22Rv1 (cell line): Measurements from ENCODE around the gene IER3.

ENCODE experiments used
- H3K27ac ChIP-seq: fragments of 450-650 bp; 2 replicates; pipeline ENCODE4 v1.5.1; 2017
- ZFX ChIP-seq: fragments of 450-650 bp; IDR thresholded peaks from 2 replicates; pipeline ENCODE4 v1.6.1; 2017; ENCODE audit warnings: antibody characterized with exemption, borderline replicate concordance
- TF ChIP-seq, protein P1 (sequence below): fragments of 450-650 bp; IDR thresholded peaks from 2 replicates; pipeline ENCODE4 v1.5.1; 2017; ENCODE audit warnings: mild to moderate bottlenecking

Gene IER3, protein sequence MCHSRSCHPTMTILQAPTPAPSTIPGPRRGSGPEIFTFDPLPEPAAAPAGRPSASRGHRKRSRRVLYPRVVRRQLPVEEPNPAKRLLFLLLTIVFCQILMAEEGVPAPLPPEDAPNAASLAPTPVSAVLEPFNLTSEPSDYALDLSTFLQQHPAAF

DNA sequence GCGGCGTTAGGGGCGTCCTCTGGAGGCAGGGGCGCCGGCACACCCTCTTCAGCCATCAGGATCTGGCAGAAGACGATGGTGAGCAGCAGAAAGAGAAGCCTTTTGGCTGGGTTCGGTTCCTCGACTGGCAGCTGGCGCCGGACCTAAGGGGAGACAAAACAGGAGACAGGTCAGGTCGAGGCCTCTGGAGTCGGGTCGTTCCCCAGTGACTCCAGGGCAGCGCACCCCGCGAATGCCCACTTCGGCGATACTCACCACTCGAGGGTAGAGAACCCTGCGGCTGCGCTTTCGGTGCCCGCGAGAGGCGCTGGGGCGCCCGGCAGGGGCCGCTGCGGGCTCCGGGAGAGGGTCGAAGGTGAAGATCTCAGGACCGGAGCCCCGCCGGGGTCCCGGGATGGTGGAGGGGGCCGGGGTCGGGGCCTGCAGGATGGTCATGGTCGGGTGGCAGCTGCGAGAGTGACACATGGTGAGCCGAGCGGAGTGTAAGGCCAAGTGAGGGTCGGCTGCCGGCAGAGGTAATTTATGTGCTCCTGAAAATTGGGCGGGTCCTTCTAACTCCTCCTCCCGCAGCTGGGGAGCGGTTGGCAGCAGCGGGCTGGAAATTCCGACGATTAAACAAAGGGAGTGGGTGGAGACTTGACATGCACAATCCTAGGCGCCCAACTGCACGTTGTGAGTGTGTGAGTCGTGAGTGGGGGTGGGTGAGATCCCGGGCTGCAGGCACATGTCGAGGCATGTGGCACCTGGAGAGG lies at the start of gene IER3:
Gene IER3 (minus strand): TSS at position 494 of the 752 bp plus-strand sequence. CDS start 29 bp downstream, at position 465.
- TF ChIP-seq, protein P1, sequence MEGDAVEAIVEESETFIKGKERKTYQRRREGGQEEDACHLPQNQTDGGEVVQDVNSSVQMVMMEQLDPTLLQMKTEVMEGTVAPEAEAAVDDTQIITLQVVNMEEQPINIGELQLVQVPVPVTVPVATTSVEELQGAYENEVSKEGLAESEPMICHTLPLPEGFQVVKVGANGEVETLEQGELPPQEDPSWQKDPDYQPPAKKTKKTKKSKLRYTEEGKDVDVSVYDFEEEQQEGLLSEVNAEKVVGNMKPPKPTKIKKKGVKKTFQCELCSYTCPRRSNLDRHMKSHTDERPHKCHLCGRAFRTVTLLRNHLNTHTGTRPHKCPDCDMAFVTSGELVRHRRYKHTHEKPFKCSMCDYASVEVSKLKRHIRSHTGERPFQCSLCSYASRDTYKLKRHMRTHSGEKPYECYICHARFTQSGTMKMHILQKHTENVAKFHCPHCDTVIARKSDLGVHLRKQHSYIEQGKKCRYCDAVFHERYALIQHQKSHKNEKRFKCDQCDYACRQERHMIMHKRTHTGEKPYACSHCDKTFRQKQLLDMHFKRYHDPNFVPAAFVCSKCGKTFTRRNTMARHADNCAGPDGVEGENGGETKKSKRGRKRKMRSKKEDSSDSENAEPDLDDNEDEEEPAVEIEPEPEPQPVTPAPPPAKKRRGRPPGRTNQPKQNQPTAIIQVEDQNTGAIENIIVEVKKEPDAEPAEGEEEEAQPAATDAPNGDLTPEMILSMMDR: peak; percentile 64
- TF ChIP-seq ZFX: no peak
- peak within 1 kb of the TSS; percentile 76 for H3K27ac ChIP-seq

DNA sequence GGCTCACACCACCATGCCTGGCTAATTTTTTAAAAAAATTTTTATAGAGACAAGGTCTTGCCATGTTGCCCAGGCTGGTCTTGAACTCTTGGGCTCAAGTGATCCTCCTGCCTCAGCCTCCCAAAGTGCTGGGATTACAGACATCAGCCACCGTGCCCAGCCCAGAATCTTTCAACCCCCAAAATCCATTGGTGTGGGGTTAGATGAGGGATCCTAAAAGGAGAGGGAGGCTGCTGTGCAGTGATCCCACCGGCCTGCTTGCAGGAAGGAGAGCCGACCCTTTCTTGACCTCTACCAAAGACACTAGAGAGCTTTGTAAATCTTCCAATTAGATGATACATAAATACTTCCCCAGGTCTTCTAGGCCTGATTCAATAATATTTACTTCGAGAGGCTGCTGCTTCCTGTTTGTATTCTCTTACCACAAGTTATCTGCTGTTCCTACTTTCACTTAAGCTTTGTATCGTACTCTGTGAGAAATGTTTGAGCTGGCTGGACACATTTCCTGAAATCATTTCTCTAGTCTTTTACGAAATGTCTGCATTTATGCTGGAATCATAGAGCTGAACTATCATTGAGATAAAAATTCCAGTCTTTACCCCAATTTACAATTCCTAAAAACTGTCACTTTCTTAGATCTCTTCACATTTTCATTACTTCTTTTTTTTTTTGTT lies 49.3 kb upstream of the IER3 start:
- H3K27ac ChIP-seq: no peak overlapping the region
- TF ChIP-seq, protein P1: no peak
- no peak for TF ChIP-seq ZFX

DNA sequence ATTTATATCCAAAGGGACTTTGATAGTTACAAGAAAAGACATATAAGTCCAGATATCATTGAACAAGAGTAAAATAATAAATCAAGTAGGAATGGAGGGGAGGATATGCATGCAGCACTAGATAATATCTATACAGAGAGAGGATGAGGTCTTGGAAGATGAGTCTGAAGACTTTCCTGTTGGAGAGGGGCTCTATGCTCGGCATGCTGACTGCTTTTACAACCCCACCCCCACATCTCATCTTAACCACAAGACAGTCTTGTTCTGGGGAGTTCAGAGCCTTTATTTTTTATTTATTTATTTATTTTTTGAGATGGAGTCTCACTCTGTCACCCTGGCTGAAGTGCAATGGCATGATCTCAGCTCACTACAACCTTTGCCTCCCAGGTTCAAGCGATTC lies 48.4 kb upstream of the IER3 start:
- TF ChIP-seq ZFX: no peak
- TF ChIP-seq, protein P1: no peak
- H3K27ac ChIP-seq: no peak overlapping the region

DNA sequence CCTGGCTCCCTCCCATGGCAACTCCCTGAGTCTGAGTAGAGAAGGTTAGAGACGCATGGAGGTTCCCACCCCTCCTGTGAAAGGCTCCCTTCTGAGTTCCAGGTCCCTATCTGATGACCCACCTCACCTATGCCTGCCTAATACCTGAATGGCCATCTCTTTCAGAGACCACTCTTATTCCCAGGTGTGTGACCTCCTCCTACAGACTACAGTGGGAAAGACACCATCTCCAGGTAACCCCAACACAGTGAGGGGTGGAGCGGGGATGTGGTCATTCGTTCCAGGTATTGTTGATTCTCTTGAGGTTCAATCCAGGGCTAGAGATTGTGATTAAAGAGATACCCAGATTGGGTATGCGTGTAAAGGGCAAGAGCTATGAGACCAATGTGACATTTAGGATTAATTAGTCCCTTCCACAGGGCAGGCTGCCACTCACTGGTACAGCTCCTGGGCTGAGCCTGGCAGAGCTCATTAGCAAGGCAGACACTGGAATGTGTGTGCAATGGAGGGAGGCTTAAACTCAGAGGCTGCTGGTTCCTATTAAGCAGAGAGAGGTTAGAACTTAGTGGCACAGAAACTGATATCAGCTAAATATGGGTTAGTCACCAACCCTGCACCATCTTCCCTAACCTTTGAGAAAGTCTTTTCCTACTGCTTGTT lies 46.5 kb upstream of the IER3 start:
- H3K27ac ChIP-seq: no peak overlapping the region

DNA sequence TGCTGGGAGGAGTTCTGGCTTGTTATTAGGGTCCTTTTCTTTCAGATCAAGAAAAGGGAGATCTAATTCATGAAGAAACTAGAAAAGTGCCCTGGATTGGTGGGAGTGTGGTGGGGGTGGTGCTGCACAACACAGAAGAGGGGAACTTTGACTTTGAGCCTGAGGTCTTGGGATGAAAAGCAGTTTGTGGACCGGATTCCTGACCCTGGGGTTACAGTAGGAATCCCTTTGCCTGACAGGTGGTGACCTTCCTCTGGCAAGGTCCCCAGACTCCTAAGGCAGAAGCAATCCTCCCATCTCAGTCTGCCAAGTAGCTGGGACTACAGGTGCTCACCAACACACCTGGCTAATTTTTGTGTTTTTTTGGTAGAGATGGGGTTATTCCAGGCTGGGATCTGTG lies 45.3 kb upstream of the IER3 start:
- H3K27ac ChIP-seq: no peak overlapping the region
- TF ChIP-seq, protein P1: no peak
- no peak for TF ChIP-seq ZFX

More for the DNA sequence above, 46.5 kb upstream of the IER3 start:
- TF ChIP-seq ZFX: no peak
- TF ChIP-seq, protein P1: no peak

DNA sequence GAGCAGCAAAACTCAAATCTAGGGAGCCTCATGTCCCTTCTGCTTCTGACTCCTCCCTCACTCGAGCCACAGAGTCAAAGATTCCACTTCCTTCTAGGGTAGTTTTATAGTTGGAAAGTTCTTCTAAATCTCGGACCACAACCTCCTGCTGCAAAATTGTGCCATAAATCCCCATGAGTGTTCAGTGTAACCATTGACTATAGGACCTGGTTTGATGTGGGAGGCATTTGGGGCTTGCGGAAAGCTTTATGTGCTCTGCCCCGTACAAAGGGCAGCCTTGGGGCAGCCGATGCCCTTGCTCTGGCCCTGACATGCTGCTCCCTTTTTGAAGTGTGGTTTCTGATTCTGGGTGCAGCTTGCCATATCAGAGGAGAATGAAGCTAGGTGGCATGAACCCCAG lies 43.6 kb upstream of the IER3 start:
- H3K27ac ChIP-seq: no peak overlapping the region
- TF ChIP-seq, protein P1: no peak
- TF ChIP-seq ZFX: no peak
